Measurements from ENCODE around the gene CDH11. TPM values are rescaled to one million over a fixed set of nuclear protein-coding genes. Genes with fewer than 3 reads are reported as not detected.

The CDH11 gene
- total RNA-seq, 6 experiments from 2014 or later: 1.2 to 6.6 (median 3.0) TPM

GRCh38 chr16:64925166-64925565 is 196.7 kb downstream of the CDH11 start:
- intact Hi-C loops (cut with DNase I): no loop called here
- no peak for ATAC-seq
- Histone ChIP-seq H3K4me1 (no peaks in the 10 kb centered on the region), H3K27ac (no peak overlapping the region), H3K27me3 (no peaks in the 10 kb centered on the region), H3K36me3 (no peaks in the 10 kb centered on the region), H3K4me3 (no peak overlapping the region), H3K9me3 (no peaks in the 10 kb centered on the region)
- no peak for DNase-seq
- TF ChIP-seq CTCF (IDR thresholded peaks at IDR 0.05) (no peak), POLR2A (IDR thresholded peaks at IDR 0.05) (no peak)

DNA sequence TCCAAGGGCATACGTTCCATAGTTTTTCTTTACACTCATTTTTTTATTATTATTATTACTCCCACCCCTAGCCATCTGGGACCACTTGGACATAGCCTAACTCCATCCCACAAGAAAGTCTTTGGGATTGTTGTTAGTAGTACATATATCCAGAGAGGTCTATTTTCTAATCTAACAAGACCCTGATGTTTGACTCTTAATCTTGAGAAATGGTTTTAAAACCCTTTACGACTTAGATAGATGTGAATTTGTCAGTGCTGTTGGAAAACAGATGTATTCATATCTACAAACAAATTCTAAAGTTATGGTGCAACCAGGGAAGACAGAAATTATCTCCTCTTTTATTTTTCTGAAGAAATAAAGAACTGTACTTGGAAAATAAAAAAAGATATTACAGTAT is 197.8 kb downstream of the CDH11 start:
- no peaks in the 10 kb centered on the region for H3K36me3 ChIP-seq
- no peak overlapping the region for H3K4me3 ChIP-seq
- no peaks in the 10 kb centered on the region for H3K27me3 ChIP-seq
- ATAC-seq: no peak
- no peak overlapping the region for H3K27ac ChIP-seq
- no peak for DNase-seq
- TF ChIP-seq POLR2A (IDR thresholded peaks at IDR 0.05): no peak
- TF ChIP-seq CTCF (IDR thresholded peaks at IDR 0.05): no peak
- intact Hi-C loops (cut with DNase I): no loop called here
- no peaks in the 10 kb centered on the region for H3K4me1 ChIP-seq
- H3K9me3 ChIP-seq: no peaks in the 10 kb centered on the region
- WGBS (ENCODE audit: insufficient coverage, low coverage, low lambda C conversion rate, missing lambda C conversion rate): 19% methylated on average over 2 of the region's 2 CpGs

DNA sequence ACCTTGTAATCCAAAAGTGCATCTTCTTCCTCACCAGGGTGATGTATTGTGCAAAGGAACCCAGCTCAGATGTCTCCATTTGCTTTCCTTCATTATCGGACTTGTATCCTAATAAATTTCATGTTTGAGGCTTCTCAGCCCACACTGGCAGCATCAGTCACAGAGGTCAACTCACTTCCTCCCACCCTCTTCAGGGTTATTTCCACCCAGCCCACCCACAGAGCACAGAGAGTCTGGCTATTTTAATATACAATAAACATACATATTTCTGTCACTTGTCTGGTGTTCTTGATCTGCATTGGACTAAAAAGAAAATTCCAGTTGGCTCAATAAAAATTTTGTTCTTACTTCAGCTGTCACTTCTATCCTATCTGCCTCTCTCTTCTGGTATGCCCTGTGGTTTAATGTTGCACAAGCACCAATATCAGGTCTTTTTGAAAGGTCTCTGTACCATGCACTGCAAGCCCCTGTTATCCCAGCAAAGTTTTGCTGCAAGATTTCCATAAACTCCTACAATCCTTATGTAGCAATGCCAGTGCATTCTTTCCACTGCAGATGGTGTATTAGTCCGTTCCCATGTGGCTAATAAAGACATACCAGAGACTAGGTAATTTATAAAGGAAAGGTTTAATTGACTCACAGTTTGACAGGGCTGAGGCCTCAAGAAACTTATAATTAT is 201.8 kb downstream of the CDH11 start:
- Histone ChIP-seq H3K36me3 (no peaks in the 10 kb centered on the region), H3K4me1 (no peaks in the 10 kb centered on the region), H3K27me3 (no peaks in the 10 kb centered on the region), H3K4me3 (no peak overlapping the region), H3K27ac (no peak overlapping the region), H3K9me3 (no peaks in the 10 kb centered on the region)
- DNase-seq (no peak), ATAC-seq (no peak)
- intact Hi-C loops (cut with DNase I): no loop called here
- no peak for TF ChIP-seq CTCF (IDR thresholded peaks at IDR 0.05)
- TF ChIP-seq POLR2A (IDR thresholded peaks at IDR 0.05): no peak
- 52% methylated on average over 2 of the region's 2 CpGs for WGBS (ENCODE audit: insufficient coverage, low coverage, low lambda C conversion rate, missing lambda C conversion rate)

- no peaks in the 10 kb centered on the region for H3K9me3 ChIP-seq
- no peak overlapping the region for H3K4me3 ChIP-seq
- ATAC-seq (no peak), DNase-seq (no peak)
- no peaks in the 10 kb centered on the region for H3K36me3 ChIP-seq
- no peak overlapping the region for H3K27ac ChIP-seq
- intact Hi-C loops (cut with DNase I): no loop called here
- no peak for TF ChIP-seq CTCF (IDR thresholded peaks at IDR 0.05)
- no peak for TF ChIP-seq POLR2A (IDR thresholded peaks at IDR 0.05)
- no peaks in the 10 kb centered on the region for H3K4me1 ChIP-seq
- no peaks in the 10 kb centered on the region for H3K27me3 ChIP-seq
- 36% methylated on average over 1 of the region's 1 CpG for WGBS (ENCODE audit: insufficient coverage, low coverage, low lambda C conversion rate, missing lambda C conversion rate)
Observed at GRCh38 chr16:64919141-64919540, 202.7 kb downstream of the CDH11 start.

DNA sequence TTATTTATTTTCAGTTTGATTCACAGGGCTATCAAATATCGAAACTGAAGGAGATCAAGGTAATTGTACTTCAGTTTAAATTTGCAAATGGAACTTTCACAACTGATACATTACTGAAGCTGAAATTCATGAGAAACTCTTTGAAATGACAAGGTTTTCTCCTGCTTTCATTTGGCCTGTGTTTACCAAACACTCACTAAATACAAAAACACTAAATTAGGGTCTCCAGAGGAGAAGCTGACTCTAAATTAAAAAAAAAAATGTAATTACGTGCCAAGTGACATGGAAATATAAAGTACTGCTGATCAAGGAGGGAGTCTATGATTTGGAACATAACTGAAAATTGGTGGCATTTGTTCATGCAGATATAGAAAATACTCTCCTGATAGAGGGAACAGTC is 205.8 kb downstream of the CDH11 start:
- intact Hi-C loops (cut with DNase I): no loop called here
- H3K36me3 ChIP-seq: no peaks in the 10 kb centered on the region
- H3K4me3 ChIP-seq: no peak overlapping the region
- no peak overlapping the region for H3K27ac ChIP-seq
- ATAC-seq: no peak
- DNase-seq: no peak
- no peaks in the 10 kb centered on the region for H3K9me3 ChIP-seq
- no peaks in the 10 kb centered on the region for H3K4me1 ChIP-seq
- no peak for TF ChIP-seq CTCF (IDR thresholded peaks at IDR 0.05)
- no peak for TF ChIP-seq POLR2A (IDR thresholded peaks at IDR 0.05)
- 28% methylated on average over 2 of the region's 2 CpGs for WGBS (ENCODE audit: insufficient coverage, low coverage, low lambda C conversion rate, missing lambda C conversion rate)
- no peaks in the 10 kb centered on the region for H3K27me3 ChIP-seq
